Progenitor cell of endocrine pancreas (in vitro differentiated cells): ENCODE results near the gene EHD3. TPM values are rescaled to one million over a fixed set of nuclear protein-coding genes. Genes with fewer than 3 reads are reported as not detected.

Experiments
- DNase-seq: peaks from one replicate; pipeline ENCODE4 v3.0.0; 2021; ENCODE audit warnings: low spot score; ENCODE audit not compliant: unreplicated experiment
- H3K27ac Mint-ChIP-seq: 2 replicates; pipeline ENCODE4 v1.8.0; 2021; ENCODE audit warnings: mild to moderate bottlenecking, moderate library complexity, mixed read lengths
- H3K27me3 Mint-ChIP-seq: 2 replicates; pipeline ENCODE4 v1.8.0; 2021; ENCODE audit warnings: mixed read lengths
- H3K36me3 Mint-ChIP-seq: 2 replicates; pipeline ENCODE4 v1.8.0; 2022; ENCODE audit warnings: mixed read lengths; ENCODE audit not compliant: insufficient read depth
- H3K4me1 Mint-ChIP-seq: 2 replicates; pipeline ENCODE4 v1.8.0; 2021; ENCODE audit warnings: low read depth, mixed read lengths
- H3K4me3 Mint-ChIP-seq: 2 replicates; pipeline ENCODE4 v1.8.0; 2021; ENCODE audit warnings: low read depth, mild to moderate bottlenecking, moderate library complexity, mixed read lengths
- H3K9me3 Mint-ChIP-seq: 2 replicates; pipeline ENCODE4 v1.8.0; 2021; ENCODE audit warnings: low read depth, mixed read lengths
- CTCF ChIP-seq: fragments of 200-600 bp; sonication (generic); IDR thresholded peaks from one replicate; pipeline ENCODE4 v1.5.0; 2021; ENCODE audit warnings: antibody characterized with exemption, mild to moderate bottlenecking; ENCODE audit not compliant: unreplicated experiment
- total RNA-seq: library from RNA; stranded (reverse); gene quantifications from 2 replicates; pipeline ENCODE4 v1.2.1, GENCODE V29; 2021

EHD3 gene
- total RNA-seq, 1 donor from 2014 or later, result 7.0 TPM

GRCh38 chr2:31238126-31238905 is 4.4 kb downstream of the EHD3 start:
- Mint-ChIP-seq H3K4me3 (no peak overlapping the region), H3K27ac (no peak overlapping the region)
- DNase-seq, result no peak

GRCh38 chr2:31238906-31239592 is 5.1 kb downstream of the EHD3 start:
- H3K36me3 Mint-ChIP-seq, result peaks cover 2% of the 10 kb centered on the region
- no peak for TF ChIP-seq CTCF
- H3K4me1 Mint-ChIP-seq, result peaks cover 8% of the 10 kb centered on the region
- peaks cover 4% of the 10 kb centered on the region for H3K27me3 Mint-ChIP-seq
- no peak overlapping the region for H3K27ac Mint-ChIP-seq
- H3K9me3 Mint-ChIP-seq, result no peaks in the 10 kb centered on the region
- no peak for DNase-seq
- H3K4me3 Mint-ChIP-seq, result no peak overlapping the region

More at GRCh38 chr2:31238126-31238905, 4.4 kb downstream of the EHD3 start:
- Mint-ChIP-seq H3K36me3 (peaks cover 1% of the 10 kb centered on the region), H3K9me3 (no peaks in the 10 kb centered on the region), H3K4me1 (peaks cover 12% of the 10 kb centered on the region), H3K27me3 (peaks cover 4% of the 10 kb centered on the region)
- no peak for TF ChIP-seq CTCF

DNA sequence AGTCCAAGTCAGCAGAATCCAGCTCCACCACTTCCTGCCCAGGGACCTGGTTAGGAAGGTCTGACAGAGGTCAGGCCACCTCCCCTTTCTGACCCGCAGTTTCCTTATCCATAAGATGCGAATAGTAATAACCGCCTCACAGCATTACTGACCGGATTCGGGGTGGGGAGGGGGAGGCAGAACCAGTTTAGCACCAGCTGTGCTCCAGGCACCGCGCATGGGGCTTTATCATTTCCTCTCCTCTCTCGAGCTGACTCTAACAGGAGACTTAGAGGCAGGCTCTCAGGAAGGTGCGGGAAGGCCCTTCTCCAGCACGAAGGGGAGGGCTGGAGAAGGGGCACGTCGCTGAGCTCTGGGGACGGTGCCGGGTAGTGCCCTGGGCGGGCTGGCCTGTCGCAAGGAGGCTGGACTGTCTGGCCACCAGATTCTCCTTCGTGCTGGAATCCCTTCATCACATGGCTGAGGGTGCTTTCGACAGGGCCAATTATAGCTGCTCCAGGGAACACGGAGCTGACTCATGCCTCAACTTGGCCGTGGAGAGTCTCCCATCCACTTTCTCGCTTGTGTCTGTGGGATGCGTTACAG is 5.7 kb downstream of the EHD3 start:
- H3K27me3 Mint-ChIP-seq, result peaks cover 4% of the 10 kb centered on the region
- DNase-seq, result no peak
- no peaks in the 10 kb centered on the region for H3K9me3 Mint-ChIP-seq
- no peak overlapping the region for H3K4me3 Mint-ChIP-seq
- peak overlapping the region; percentile 51 for H3K27ac Mint-ChIP-seq
- H3K36me3 Mint-ChIP-seq, result peaks cover 3% of the 10 kb centered on the region
- H3K4me1 Mint-ChIP-seq, result peaks cover 8% of the 10 kb centered on the region
- no peak for TF ChIP-seq CTCF

DNA sequence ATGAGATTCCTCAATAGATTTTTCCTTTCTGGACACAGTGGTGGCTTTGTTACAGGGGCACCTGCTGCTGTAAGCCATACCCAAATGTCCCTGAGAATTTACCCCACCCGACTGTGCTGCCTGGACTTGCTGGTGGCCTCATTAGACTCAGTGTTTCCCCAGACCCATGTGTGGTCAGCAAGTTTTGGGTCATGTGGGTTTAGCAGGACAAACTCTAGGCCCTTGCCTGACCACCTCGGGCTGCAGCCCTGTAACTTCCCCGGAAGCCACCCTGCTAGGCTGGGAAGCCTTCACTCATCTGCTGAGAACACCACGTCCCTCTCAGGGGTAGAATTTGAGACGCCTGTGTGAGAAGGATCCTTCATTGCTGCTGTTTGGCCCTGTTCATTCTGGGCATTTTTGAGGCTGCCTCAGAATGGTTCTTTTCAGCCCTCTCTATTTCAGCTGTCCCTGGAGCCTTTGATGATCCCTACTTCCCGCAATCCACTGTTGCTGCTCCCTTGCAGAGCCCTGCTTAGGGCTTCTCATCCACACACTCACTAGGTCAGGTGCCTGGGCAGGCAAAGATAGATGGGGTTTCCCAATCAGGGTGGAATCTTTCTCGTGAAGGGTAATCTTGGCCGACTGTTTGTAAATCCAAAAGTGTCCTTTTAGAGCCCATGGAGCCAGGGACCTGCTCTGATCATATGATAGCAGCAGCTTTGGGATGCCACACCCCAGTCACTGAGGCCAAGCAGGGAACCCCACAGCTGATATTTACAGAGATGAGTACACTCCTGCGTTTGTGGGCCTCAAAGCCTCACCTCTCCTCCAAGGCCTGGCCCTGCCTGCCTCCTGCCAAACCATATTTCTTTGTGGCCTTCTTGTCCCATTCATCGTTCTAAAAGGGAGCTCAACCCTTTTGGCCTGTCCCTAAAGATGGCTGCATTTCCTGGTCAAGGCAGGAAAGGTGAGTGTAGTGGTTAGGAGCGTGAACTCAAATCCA is 6.7 kb downstream of the EHD3 start:
- Mint-ChIP-seq H3K9me3 (no peaks in the 10 kb centered on the region), H3K36me3 (peaks cover 3% of the 10 kb centered on the region), H3K4me3 (no peak overlapping the region), H3K4me1 (peaks cover 6% of the 10 kb centered on the region), H3K27me3 (no peaks in the 10 kb centered on the region), H3K27ac (peak overlapping the region; percentile 73)
- no peak for DNase-seq
- TF ChIP-seq CTCF, result no peak
